ENCODE results near the gene VPS18.

VPS18 gene

DNA sequence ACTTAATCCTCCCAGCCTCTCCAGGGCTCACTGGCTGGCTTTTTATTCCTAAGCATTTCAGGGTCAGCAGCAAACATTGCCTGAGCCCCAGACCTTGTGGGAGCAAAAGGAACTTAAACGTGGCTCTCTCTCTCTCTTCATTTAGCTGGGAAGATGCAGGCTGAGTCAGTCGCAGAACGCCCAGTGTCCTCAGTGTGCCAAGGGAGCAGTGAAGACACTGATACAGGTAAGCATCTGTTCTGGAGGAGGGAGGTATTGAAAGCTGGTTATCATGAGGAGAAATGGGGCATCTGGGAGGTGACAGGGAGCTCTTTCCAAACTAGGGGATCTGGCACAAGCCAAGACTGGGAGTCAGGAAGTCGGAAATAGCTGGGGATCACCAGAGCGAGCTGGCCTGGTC, 24.6 kb upstream of the VPS18 start:
- H3K4me3 ChIP-seq (ENCODE audit: low read depth, low read length), result no peak overlapping the region
- no peak for DNase-seq (ENCODE audit: low read depth)
- TF ChIP-seq, protein P1, sequence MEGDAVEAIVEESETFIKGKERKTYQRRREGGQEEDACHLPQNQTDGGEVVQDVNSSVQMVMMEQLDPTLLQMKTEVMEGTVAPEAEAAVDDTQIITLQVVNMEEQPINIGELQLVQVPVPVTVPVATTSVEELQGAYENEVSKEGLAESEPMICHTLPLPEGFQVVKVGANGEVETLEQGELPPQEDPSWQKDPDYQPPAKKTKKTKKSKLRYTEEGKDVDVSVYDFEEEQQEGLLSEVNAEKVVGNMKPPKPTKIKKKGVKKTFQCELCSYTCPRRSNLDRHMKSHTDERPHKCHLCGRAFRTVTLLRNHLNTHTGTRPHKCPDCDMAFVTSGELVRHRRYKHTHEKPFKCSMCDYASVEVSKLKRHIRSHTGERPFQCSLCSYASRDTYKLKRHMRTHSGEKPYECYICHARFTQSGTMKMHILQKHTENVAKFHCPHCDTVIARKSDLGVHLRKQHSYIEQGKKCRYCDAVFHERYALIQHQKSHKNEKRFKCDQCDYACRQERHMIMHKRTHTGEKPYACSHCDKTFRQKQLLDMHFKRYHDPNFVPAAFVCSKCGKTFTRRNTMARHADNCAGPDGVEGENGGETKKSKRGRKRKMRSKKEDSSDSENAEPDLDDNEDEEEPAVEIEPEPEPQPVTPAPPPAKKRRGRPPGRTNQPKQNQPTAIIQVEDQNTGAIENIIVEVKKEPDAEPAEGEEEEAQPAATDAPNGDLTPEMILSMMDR (IDR thresholded peaks at IDR 0.05; ENCODE audit: low read depth, low read length, missing control alignments), result no peak
- in situ Hi-C loops (cut with HindIII; ENCODE audit: low sequenced_read_pairs), result no loop called here

DNA sequence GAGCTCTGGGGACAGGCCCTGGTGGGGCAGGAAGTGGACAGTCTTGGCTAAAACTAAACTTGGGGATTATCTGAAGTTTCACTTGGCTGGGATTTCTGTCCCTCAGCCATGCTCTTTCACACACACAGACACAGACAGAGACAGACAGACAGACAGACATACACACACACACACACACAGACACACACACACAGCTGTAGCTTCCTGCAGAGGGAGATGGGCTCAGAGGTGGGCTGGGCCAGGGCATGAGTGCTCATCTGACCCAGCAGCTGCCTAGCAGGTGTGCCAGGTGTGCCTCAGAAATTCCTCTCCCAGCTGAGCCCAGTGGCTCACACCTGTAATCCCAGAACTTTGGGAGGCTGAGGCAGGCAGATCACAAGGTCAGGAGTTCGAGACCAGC, 23.5 kb upstream of the VPS18 start:
- TF ChIP-seq, protein P1 (IDR thresholded peaks at IDR 0.05; ENCODE audit: low read depth, low read length, missing control alignments), result no peak
- in situ Hi-C loops (cut with HindIII; ENCODE audit: low sequenced_read_pairs), result no loop called here
- DNase-seq (ENCODE audit: low read depth), result no peak
- no peak overlapping the region for H3K4me3 ChIP-seq (ENCODE audit: low read depth, low read length)

DNA sequence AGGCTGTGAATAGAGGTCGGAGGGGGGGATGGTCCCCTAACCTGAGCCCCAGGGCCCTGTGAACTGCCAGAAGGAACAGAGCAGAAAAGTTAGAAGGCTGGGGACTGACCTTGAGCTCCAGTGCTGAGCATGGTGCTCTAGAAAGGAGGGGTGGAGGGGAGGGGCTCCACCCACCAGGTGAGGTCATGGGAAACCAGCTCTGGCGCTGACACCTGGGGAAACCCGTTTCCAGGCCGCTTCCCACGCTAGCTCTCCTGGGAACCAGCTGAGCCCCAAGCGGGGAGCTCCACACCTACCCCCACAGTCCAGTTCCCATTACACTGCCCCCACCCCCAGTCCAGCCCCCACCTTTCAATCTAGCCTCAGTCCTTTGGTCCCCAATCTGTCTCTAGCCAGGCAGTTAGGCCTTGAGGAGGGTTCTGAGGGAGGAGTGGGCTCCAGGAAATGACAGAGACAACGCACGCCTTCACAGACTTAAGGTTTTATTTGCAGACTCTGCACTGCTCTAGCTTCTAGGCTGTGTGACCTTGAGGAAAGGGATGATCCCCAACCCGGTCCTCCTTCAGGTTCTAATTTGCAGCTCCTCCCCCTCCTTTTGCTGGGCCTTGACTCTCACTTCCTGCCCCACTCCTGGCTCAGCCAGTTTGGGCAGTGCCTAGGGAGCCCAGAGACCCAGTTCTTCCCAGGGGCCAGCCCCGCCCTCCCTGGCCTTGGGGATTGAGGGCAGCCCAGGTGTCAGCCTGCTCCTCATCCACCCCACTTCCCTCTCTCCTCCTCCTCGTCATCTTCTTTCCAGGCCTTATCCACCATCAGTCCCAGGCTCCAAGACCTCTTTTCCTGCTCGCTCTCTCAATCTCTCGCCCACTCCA, 22.3 kb upstream of the VPS18 start:
- no peak for DNase-seq (ENCODE audit: low read depth)
- no peak overlapping the region for H3K4me3 ChIP-seq (ENCODE audit: low read depth, low read length)
- in situ Hi-C loops (cut with HindIII; ENCODE audit: low sequenced_read_pairs), result no loop called here
- TF ChIP-seq, protein P1 (IDR thresholded peaks at IDR 0.05; ENCODE audit: low read depth, low read length, missing control alignments), result no peak

DNA sequence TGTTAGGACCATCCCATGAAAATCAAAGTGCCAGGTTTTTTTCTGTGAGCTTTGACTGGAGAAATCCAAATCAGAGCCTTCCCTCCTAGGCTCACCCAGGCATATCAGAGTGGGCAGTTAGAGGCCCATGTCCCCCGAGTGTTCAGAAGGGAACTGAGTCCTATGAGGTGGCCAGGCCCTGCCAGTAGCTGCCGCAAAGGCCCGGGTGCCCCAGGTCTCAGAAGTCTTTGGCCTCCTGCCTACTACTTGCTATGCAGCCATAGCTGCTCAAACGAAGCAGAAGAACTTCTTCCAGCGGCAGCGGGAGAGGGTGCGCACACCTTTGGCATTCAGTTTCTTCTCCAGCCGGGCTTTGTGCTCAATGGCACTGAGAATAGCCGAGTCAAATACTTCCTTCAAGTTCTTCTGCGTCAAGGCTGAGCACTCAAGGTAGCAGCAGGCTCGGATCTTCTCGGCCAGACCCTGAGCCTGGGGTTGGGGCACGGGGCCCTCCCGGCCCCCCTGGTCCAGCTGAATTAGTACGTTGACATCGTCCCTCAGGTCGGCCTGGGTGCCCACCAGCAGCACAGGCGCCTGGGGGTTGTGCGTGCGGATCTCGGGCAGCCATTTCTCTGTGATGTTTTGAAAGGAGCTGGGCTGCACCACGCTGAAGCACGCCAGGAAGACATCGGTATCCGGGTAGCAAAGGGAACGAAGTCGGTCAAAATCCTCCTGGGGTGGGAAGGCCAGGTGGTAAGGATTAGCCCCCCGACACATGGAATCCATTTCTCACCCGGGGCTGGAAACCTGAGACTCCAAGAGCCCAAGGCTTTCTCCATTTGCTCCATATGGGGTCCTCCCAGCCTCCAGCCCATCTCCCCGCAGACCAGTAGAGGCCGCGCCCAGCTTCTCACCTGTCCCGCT, 21.2 kb upstream of the VPS18 start:
- DNase-seq (ENCODE audit: low read depth), result no peak
- H3K4me3 ChIP-seq (ENCODE audit: low read depth, low read length), result peak overlapping the region; percentile 43
- in situ Hi-C loops (cut with HindIII; ENCODE audit: low sequenced_read_pairs), result no loop called here
- TF ChIP-seq, protein P1 (IDR thresholded peaks at IDR 0.05; ENCODE audit: low read depth, low read length, missing control alignments), result no peak

DNA sequence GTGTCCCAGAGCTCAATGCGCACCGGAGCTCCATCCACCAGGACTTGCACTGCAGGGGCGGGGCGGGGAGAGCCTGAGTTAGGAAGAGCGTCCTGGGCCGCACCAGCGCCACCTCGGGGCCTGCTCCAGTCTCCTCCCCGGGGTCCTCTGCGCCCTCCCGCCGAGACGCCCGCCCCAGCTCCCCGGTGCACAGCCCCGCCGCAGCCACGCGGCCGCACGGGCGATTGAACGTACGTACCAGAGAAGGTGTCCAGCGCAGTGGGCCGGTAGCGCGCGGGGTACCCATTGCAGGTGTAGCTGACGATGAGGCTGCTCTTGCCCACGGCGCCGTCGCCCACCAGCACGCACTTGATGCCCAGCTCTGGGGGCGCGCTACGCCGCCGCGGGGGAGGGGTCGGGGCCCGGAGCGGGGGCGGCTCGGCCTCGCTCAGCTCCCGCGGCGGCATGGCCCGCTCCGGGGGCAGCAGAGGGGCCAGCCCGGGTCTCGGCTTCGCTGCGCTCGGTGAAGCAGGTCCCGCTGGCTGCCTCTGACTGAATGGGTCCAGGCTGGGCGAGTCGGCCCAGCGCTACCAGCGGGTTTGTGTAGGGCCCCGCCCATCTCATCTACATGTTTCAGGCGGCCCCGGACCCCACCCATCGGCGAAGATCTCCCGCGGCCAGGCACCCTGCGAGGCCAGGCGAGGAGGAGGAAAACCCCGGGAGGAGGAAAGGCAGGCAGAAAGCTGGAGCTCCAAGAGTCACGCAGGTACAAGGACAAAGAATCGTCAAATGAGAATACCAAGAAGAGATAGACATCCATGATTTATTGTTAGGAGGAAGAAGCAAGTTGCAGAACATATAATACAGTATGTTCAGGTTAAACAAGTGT, 20.3 kb upstream of the VPS18 start, which contains the start of gene RHOV:
Gene RHOV, minus strand, starts transcription at position 541 of the 868 bp plus-strand sequence. Its CDS starts 95 bp downstream, at position 446.
- TF ChIP-seq, protein P1 (IDR thresholded peaks at IDR 0.05; ENCODE audit: low read depth, low read length, missing control alignments), result peak; percentile 29
- peak within 1 kb of the TSS; percentile 43 for H3K4me3 ChIP-seq (ENCODE audit: low read depth, low read length)
- no peak for DNase-seq (ENCODE audit: low read depth)
- in situ Hi-C loops (cut with HindIII; ENCODE audit: low sequenced_read_pairs), result no loop called here

Measured in astrocyte of the cerebellum (primary cell).